Hepatic stellate cell (primary cell): ENCODE data around the gene PROC.
"Not testable (repeated sequence)": the region's sequence is repeated elsewhere in the genome, so short reads cannot be mapped to it uniquely, and the experiment has no call there.

Experiments used
- DNase-seq: peaks from one replicate; pipeline ENCODE4 v3.0.0; 2011; ENCODE audit warnings: low spot score

The PROC gene

DNA sequence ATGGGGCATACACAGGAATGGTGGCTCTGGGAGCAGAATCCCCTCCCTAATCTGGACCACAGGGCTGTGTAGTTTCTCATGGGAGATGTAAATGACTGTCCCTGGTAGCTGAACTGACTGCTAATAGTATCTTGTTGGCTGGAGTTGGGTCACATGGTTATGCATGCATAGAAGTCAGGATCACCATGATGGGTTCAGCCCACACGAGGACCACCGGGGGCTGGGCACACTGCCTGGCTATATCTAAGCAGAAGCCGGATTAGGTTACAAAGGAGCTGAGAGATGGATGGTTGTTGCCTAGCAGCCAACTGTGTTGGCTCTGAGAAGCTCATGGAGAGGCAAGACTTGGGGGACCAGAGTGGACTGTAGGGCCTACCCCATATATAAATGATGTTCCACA is 23.7 kb upstream of the PROC start:
- DNase-seq = no peak

DNA sequence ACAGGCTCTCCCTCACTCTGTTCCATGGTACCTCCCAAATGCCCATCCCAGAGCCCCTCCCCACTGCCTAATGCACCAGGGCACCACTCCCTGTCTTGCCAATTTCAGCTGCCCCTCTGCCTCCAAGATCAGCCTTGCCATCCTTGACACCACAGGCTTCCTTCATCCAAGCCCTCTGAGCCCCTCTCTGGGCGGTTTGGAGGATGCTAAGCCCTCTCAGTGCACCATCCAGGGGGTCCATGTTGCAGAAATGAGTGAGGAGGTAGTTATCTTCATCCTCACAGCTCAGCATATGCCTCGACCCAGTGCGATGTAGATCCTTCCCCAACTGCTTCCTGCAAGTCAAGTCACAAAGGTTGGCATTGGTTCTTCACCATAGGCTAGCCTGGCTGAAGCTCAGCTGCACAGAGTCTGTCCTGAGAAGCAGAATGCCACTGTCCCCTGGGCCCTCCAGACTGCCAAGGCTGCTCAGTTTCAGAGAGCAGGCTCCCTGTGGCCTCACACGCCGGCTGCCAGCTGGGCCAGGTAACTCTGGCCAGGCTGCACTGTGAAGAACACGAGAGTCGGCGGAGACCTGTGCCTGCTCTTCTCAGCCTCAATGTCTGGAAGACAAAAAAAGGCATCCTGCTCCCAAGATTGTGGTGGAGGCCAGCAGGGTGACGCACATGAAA is 20.5 kb upstream of the PROC start:
- DNase-seq = no peak

DNA sequence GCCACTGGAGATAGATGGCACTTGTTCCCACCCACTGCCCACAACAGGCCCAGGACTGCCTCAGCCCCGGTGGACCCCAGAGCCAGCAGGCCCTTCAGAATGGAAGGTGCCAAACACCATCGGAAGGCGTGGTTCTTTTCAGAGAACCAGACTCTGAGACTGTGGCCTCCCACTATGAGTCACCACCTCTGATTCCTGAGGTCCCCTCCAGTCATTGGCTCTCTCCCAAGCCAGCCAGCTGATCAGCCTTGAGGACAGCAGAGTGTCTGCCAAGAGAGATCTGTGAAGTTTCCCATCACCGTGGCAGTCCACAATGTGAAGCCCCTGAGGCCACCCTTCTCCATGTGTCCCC is 20.0 kb upstream of the PROC start:
- peak; percentile 97 for DNase-seq

GRCh38 chr2:127400533-127400896 is 17.7 kb upstream of the PROC start:
- DNase-seq = no peak

DNA sequence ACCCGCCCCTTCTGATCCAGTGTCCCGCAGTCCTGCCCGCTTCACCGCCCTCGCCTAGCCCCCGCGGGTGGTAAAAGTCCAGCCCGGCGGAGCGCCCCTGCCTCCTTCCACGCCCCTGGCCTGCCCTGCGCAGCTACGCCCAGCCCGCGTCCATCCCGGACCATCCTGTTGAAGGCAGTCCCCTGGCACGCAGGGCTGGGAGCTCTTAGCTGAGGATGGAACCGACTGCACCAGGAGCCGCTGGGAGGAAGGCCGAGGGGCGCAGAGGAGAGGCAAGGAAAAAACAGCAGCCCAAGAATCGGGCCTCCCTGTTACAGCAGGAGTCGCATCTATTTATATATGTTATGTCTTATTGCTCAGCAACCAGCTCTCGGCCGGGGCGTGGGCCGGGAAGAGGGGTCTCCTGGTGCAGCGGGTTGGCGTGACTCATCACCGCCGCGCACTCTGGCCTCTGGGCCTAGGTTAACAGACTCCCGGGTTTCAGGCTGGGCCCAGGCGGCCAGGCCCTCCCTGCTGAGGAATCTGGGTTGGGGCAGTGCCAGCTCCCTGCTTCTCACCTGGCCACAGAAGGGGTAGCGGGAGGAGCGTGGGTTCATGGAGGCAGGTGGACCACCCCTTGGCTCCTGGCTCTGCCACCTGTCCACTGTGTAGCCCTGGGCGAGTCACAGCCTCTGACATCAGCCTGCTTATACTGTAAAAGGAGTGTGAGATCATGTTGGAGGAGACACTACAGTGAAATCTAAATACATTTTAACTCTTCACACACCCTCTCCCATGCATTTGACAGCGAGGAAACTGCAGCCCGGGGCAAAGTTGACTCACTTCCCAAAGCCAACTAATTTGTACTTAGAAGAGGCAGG is 17.1 kb upstream of the PROC start:
- DNase-seq = no peak

- no peak for DNase-seq
Observed at GRCh38 chr2:127401757-127402695, 16.2 kb upstream of the PROC start.

DNA sequence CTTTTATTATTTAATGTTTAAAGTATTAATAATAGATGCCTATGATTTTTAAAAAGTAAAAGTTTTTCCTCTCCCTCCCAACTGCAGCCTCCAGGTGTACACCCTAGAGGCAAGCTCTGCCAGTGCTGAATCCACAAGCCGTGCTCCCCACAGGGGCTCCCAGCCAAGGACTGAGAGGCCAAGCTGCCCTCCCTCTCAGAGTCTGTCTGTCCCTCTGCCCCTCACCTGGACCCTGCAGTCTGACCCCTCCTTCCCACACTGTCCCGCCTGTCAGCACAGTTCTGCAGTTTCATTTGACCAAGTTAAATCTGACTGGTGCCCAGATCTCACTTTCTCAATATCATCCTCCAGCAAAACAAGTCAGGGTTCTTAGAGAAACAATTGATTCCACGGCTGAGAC is 14.8 kb upstream of the PROC start:
- DNase-seq = no peak

DNA sequence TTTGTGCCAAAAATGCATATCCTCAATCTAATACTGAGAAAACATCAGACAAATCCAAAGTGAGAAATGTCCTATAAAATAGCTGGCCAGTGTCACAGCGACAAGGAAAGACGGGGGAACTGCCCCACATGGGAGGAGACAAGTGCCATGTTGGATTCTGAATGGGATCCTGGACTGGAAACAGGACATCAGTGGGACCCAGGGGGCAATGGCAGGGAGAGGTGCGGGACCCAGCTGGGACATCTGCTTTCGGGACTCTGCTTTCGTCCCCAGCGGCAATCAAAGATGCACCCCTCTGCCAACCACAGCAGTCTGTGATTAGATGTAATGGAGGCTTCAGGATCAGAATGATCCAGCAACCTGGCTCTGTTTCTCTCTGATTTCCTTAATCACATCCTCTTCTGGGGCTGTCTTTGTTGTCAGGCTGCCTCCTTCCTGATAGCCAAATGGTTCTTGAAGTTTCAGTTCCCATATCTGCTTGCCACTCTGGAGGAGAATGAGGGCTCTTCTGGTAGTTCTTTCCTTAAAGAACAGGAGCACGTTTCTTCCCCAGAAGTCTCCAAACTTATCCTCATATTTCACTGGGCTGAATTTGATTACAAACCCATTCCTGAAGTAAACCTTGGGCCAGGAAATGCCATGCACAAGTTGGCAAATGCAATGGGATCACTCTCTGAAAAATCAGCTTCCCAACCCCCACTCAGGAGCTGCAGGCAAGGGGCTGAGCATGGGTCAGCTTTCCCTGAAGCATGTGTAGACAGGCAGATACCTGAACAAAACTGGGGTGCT is 13.6 kb upstream of the PROC start:
- DNase-seq = no peak

GRCh38 chr2:127405255-127405610 is 13.0 kb upstream of the PROC start:
- no peak for DNase-seq

- no peak for DNase-seq
Observed at GRCh38 chr2:127406454-127406853, 11.8 kb upstream of the PROC start.

DNA sequence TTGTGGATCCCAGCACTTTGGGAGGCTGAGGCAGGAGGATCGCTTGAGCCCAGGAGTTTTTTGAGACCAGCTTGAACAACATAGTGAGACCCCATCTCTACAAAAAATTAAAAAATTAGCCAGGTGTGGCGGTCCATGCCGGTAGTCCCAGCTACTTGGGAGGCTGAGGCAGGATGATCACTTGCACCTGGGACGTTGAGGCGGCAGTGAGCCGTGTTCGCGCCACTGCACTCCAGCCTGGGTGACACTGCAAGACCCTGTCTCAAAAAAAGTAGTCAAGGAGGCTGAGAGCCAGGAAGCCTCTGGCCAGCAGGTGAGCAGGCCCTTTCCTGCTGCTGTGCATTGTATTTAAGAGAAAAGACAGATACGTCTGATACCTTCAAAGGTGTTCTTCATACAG is 11.1 kb upstream of the PROC start:
- no peak for DNase-seq

DNA sequence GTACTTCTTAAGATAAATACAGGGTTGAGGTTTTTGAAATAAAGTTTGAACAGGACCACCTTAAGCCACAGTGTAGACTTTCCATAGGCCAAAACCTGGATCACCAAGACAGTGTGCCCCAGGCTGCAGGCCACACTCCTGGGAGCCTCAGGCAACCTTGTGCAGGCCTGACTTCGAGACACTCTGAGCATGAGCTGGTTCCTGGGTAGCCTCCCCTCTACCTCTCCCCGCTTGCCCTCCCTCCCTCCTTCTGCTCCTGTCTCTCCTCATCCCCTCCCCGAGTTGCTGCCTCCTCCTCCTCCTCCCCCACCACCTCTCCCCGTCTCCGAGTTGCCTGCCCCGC is 10.6 kb upstream of the PROC start:
- no peak for DNase-seq

GRCh38 chr2:127408004-127408806 is 10.0 kb upstream of the PROC start:
- peak; percentile 95 for DNase-seq

GRCh38 chr2:127408807-127409099 is 9.5 kb upstream of the PROC start:
- no peak for DNase-seq

DNA sequence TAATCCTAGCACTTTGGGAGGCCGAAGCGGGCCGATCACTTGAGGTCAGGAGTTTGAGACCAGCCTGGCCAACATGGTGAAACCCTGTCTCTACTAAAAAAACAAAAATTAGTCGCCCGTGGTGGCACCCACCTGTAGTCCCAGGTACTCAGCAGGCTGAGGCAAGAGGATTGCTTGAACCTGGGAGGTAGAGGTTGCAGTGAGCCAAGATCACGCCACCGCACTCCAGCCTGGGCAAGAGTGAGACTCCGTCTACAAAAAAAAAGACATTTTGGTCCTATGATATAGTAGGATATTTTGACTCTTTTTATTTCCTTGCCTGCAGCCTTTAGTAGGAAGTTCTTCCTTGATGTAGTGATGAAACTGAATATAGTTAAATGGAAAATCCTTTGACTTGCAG is 8.5 kb upstream of the PROC start:
- not testable (repeated sequence) for DNase-seq

- peak; percentile 72 for DNase-seq
Observed at GRCh38 chr2:127410871-127411652, 7.2 kb upstream of the PROC start.

- no peak for DNase-seq
Observed at GRCh38 chr2:127411653-127412369, 6.4 kb upstream of the PROC start.

GRCh38 chr2:127413200-127413599 is 5.0 kb upstream of the PROC start:
- no peak for DNase-seq

DNA sequence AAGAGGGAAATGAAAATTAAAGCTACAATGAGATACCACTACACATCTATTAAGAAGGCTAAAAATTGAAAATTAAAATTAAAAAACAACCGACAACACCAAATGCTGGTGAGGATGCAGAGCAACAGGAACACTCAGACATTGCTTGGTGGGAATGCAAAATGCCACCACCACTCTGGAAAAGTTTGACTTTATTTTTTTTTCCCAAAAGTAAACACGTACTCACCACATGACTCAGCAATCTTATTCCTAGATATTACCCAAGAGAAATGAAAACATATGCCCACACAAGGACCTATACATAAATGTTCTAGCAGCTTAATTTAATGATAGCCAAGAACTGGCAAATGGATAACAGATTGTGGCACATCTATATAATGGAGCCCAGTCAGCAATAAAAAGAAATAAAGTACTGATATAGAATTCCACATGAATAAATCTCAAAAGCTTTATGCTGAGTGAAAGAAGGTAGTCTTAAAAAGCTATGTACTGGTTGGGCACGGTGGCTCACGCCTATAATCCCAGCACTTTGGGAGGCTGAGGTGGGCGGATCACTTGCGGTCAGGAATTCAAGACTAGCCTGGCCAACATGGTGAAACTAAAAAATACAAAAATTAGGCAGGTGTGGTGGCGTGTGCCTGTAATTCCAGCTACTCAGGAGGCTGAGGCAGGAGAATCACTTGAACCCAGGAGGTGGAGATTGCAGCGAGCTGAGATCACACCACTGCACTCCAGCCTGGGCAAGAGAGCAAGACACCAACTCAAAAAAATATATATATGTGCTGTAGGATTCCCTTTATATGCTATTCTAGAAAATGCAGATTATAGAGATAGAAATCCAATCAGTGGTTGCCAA is 4.2 kb upstream of the PROC start:
- peak; percentile 58 for DNase-seq
